ENCODE data around the gene PKP4. TPM values are rescaled to one million over a fixed set of nuclear protein-coding genes. Genes with fewer than 3 reads are reported as not detected.

Gene PKP4
- total RNA-seq, 1 experiment from 2014 or later: 52.0 TPM

GRCh38 chr2:158505448-158505934 lies 48.7 kb downstream of the PKP4 start:
- no peak overlapping the region for H3K4me2 ChIP-seq (ENCODE audit: insufficient read depth, insufficient read length, low read length)
- peaks cover 11% of the 10 kb centered on the region; the same call in 1 of the 2 replicates for H3K79me2 ChIP-seq (ENCODE audit: insufficient read depth, low read length)
- H3K23me2 ChIP-seq (ENCODE audit: insufficient read length, low read depth, low read length, poor library complexity, severe bottlenecking): no peaks in the 10 kb centered on the region
- H3K18ac ChIP-seq (ENCODE audit: insufficient read length, low read depth, low read length): peak overlapping the region; percentile 53
- Mint-ChIP-seq H3K27ac (peak overlapping the region in 2 of 3 experiments; percentile 42 to 95; a peak in 4 of 7 replicates), H3K4me1 (peaks cover 25 to 34% of the 10 kb centered on the region in 2 experiments), H3K4me3 (no peak overlapping the region), H3K36me3 (ENCODE audit: insufficient read depth in 1 of 3, low read depth in 3 of 3) (no peaks in the 10 kb centered on the region; a peak in 1 of 7 replicates), H3K27me3 (ENCODE audit: low read depth) (no peaks in the 10 kb centered on the region), H3K9me3 (no peaks in the 10 kb centered on the region)
- no peak overlapping the region for H3K9ac ChIP-seq (ENCODE audit: extremely low read depth, insufficient read length, low read length)
- no peak overlapping the region for H3K4ac ChIP-seq (ENCODE audit: low read depth, low read length)
- no peak overlapping the region for H3T11ph ChIP-seq (ENCODE audit: low read length)
- no peak overlapping the region for H3K14ac ChIP-seq (ENCODE audit: insufficient read depth, low read length)
- H3K27ac ChIP-seq (ENCODE audit: insufficient read length, low read depth, low read length): no peak overlapping the region
- no peak overlapping the region for H2AFZ ChIP-seq (ENCODE audit: low read length)
- no peak overlapping the region for H2BK5ac ChIP-seq (ENCODE audit: insufficient read length, low read length)
- H3K27me3 ChIP-seq (ENCODE audit: insufficient read depth, low read length): no peaks in the 10 kb centered on the region
- no peak overlapping the region for H2BK12ac ChIP-seq (ENCODE audit: insufficient read length, low read depth, low read length)
- H2BK15ac ChIP-seq (ENCODE audit: low read depth, low read length): no peak overlapping the region
- no peaks in the 10 kb centered on the region for H3K9me3 ChIP-seq (ENCODE audit: control insufficient read depth, low read depth, low read length)
- no peak for DNase-seq
- no peak overlapping the region for H3K23ac ChIP-seq (ENCODE audit: insufficient read length, low read depth, low read length)
- H4K91ac ChIP-seq (ENCODE audit: insufficient read length, low read depth, low read length): no peak overlapping the region
- no CpG with 5 or more reads among the region's 4 CpGs for WGBS (ENCODE audit: extremely low coverage, insufficient read length, low lambda C conversion rate)
- no peak overlapping the region for H2AK5ac ChIP-seq (ENCODE audit: insufficient read length, low read length)
- H3K4me1 ChIP-seq (ENCODE audit: insufficient read depth, low read length): peaks cover 6% of the 10 kb centered on the region; the same call in 1 of the 2 replicates
- H4K20me1 ChIP-seq (ENCODE audit: control insufficient read depth, insufficient read depth, insufficient read length): no peaks in the 10 kb centered on the region
- peaks cover 4% of the 10 kb centered on the region for H3K79me1 ChIP-seq (ENCODE audit: insufficient read depth, low read depth, low read length, poor library complexity, severe bottlenecking)
- no peak overlapping the region for H2BK120ac ChIP-seq (ENCODE audit: low read depth, low read length, poor library complexity, severe bottlenecking)
- no peak overlapping the region for H3K56ac ChIP-seq (ENCODE audit: insufficient read length, low read depth, low read length)
- no peak overlapping the region for H4K5ac ChIP-seq (ENCODE audit: insufficient read length, low read depth, low read length)
- no peak for TF ChIP-seq CTCF (conservative IDR thresholded peaks at IDR 0.05)
- no peak overlapping the region for H4K8ac ChIP-seq (replicated peaks; ENCODE audit: insufficient read length, low read depth, low read length)
- no peak overlapping the region for H2BK20ac ChIP-seq (ENCODE audit: low read depth, low read length, poor library complexity, severe bottlenecking)
